Dermis blood vessel endothelial cell (primary cell): ENCODE data around the gene DGKG. TPM values are rescaled to one million over a fixed set of nuclear protein-coding genes. Genes with fewer than 3 reads are reported as not detected.

ENCODE experiments used
- DNase-seq: peaks from one replicate; pipeline ENCODE4 v3.0.0; 2010
- total RNA-seq: library from RNA; depleted of rRNA; stranded (reverse); fragments of >200 nt; gene quantifications from 2 replicates; pipeline ENCODE4 v1.2.3, GENCODE V29; 2014

Gene DGKG
- total RNA-seq, 1 donor from 2014 or later = under 0.01 TPM

DNA sequence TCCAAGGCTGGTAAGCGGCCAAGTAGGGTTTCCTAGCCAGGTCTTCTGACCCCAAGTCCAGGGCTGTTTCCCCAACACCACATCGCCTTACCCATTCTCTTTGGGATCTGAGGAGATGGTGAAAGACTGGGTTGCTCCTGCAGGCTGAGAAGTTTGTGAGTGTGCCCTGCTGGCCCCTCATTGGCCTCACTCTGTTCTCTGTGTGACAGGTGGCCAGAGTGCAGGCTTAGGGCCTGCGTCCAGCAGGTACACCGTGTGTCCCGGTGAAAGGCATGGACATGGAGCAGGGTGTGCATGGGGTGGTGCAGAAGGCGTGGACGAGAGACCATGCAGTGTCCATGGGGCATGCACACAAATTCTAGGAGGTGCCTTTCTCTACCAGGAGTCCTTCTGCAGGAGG is 91.3 kb downstream of the DGKG start:
- no peak for DNase-seq

DNA sequence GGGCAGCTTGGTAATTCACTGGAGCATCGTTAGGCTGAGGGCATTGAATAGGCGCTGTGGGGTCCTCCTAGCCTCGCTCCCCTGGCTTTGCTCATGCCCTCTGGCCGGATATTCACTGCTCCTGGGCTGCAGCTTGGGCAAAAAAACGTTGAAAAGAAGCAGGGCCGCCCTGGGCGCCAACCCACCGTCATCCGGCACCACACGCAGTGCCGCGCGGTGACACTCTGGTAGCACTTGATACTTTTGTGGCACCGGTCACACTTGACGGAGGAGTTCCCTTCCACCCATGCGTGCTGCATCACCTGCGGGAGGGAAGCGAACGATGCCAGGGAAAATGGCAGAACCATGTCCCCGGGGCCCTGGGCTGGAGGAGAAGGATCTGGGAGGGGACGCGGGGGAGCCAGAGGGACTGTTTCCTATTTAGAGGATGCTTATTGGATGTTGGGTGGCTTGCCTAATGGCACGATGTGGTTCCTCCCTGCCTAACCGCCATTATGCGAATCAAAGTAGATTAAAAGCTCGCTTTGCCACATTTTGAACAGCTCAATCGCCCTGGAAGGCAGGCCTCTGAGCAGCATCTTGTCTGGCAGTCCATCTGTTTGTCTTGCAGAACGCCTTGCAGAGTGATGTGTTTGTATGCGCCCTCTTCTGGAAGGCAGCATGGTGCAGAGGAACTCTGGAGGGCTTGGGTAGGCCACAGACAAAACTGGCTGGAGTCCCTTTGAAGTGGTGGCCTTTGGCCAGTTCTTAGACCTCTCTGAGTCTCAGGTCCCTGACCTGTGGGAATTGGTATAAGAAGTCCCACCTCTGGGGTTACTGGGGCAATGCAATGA is 93.2 kb downstream of the DGKG start:
- peak; percentile 35 for DNase-seq

DNA sequence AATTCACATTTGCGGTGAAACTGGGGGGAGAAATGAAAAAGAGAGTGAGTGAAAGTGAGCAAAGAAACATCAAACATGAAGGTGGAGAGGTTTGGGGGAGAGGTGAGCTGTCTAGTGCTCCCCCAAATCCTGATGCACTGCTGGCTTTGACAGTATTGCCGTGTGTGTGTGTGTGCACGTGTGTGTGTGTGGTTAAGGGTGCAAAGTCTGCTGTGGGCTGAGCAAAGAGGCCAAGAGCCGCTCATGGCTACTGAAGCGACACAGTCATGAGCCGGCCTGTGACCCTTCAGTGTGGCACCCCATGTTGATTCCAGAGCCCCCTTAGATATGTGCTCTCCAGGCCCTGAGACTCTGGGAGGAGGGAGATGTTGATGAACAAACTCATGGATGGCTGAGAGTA is 94.3 kb downstream of the DGKG start:
- DNase-seq = no peak

DNA sequence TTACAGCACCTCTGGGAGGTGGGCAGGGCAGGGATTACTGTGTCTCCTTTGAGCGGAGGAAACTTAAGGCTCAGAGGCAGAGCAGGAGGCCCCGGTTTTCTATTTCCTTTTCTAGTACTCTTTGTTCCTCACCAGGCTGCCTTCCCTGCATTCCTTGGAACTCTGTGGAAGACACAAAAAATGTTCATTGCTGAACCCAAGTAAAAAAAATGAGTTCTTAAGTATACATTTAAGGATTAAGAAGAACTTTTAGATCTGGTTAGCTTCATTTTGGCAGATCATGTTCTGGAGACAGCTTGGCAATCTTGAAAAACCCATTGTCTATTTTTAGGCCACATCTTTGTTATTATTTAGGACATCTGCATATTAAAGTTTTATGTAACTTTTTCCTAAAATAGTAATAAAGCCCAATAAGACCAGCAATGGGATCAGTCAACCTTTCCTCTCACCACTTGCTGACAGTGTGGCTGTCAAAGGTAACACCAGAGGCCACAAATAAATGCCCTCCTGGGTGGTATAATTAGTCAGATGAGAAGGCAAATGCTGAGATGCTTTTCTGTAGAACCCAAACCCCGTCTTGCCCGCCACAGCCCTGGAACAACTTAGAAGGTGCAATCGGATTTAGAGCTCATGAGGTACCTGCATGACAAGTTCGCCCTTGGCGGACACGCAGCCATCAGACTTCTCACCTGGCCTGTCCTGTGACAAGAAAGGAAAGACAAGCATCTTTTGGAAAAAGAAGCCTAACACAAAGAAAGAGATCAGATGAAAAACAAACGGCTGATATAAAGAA is 97.2 kb downstream of the DGKG start:
- no peak for DNase-seq

DNA sequence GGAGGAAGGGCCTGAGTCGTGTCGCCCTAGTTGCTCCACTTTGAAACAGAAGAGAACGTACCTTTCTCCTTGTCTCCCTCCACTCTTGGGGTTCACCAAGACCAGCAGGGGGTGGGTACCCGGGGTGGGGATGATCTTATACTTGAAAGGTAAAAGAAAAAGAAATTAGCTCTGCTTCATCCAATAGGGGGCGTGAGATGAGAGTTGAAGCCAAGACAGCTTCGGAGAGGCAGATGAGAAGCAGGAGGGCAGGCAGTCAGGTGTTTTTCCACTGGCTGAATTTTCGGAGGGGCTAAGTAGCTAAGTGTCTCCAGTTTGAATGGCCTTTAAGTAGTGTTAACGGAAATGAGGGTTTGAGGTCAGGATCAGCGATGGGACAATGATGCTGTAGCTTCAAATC is 100.4 kb downstream of the DGKG start:
- peak; percentile 18 for DNase-seq

DNA sequence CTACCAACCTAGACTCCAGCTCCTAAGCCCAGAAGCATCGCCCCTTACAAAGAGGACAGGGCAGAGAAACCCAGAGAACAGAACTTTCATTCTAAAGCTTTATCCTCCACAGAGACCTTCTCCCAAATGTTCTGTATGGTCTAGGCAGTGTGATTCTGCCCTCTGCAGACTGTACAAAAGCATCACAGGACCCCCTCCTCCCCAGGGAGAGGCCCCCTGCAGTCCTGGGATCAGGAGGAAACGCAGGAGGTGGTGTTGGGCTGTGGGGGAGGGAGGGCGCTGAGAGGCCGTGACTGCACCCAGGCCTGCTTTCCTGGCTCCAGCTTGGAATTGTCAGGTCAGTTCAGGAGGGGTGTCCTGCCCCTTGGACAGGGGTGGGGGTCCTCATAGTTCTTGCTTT is 101.3 kb downstream of the DGKG start:
- DNase-seq = no peak

DNA sequence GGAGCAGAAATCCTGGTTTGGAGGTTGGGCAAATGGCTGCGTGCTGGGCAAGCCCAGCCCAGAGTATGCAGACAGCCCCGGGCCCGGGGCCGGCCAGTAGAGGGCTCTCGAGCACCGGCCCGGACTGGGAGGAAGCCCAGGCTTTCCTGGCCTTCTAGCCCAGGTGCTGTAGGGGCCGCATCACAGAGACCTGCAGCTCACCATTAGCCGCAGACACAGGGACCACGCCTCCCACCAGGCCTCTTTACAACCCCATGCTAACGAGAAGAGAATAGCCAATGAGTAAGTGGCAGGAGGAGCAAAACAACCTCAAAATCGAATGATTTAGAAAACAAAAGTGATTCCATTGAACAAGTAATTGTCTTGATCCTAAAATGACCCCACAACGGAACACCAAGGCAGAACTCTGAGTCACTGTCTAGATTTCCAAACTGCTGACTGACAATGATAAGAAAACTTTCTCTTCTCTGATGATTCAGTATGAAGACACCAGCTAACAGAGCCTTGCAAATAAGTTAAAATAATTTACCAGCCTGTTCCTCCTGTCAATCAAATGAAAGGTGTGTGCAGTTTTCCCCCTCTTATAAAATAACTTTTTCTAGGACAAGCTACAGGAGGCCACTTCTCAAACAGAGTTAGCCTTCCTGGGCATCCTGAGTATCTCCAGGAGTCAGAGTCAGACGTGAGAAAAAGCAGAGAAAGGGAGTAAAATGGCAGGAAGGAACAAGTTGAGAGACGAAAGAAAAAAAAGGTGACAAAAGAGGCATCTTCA is 102.2 kb downstream of the DGKG start:
- DNase-seq = peak; percentile 77

DNA sequence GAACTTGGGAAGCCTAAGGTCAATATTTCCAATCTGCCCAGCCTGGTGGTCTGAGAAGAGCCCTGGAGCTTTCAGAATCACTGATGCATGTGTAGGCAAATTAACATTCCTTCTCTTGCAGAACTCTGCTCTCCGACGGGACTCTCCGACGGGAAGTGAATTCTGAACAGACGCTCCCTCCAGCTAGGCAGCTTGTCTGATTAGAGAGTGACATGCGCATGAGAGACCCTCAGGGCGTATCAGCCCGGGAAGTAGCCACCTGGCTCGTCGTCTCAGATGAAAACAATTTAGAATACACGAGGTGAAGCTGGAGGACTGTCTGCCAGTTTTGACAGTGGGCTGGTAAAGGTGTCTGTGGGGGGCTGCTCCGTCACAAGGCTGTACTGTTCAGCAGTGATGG is 103.1 kb downstream of the DGKG start:
- DNase-seq = no peak

DNA sequence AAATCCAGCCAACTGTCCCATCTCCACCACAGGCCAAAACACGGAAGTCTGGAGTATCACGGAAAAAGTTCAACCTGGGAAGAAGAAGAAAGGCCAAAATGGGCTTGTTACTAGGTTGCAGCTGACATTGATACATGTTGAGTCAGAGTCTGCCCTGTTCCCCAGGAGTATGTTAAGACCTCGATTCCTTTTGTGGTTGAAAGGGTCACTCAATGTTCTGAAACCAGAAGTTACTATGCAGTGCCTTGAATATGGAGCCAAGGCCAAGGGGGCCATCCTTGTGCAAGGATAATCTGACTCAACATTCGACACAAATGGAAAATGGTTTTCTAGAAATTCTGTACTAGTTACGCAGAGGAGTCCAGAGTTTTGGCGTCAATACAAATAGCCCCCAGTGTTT is 104.2 kb downstream of the DGKG start:
- no peak for DNase-seq

DNA sequence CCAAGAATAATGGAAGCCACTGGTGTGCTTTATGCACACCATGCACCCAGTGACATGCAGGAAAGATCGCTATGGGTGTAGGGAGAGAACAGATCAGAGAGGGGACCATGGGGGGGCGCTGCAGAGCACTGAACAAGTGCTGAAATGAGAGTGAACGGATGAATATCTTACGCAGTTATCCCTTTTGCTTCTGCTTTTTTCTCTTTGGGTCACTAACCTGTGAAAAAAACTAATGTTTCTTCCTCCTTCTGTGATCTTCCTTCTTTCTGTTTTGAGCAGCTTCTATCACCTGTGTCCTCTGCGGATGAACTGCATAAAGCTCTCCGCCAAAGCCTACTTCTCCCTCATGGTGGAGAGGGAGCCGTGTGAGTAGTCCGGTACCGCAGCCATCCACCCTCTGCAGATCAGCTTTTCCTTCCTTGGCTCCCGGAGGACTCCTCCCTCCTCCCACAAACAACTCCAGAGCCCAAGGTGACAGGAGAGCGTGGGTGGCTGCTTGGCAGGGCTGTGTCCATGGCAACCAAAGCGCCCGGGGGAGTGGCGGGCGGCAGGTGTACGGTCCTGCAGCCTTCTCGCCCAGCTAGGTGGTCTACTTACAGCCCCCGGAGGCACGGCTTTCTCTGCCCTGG is 106.2 kb downstream of the DGKG start:
- DNase-seq = no peak

DNA sequence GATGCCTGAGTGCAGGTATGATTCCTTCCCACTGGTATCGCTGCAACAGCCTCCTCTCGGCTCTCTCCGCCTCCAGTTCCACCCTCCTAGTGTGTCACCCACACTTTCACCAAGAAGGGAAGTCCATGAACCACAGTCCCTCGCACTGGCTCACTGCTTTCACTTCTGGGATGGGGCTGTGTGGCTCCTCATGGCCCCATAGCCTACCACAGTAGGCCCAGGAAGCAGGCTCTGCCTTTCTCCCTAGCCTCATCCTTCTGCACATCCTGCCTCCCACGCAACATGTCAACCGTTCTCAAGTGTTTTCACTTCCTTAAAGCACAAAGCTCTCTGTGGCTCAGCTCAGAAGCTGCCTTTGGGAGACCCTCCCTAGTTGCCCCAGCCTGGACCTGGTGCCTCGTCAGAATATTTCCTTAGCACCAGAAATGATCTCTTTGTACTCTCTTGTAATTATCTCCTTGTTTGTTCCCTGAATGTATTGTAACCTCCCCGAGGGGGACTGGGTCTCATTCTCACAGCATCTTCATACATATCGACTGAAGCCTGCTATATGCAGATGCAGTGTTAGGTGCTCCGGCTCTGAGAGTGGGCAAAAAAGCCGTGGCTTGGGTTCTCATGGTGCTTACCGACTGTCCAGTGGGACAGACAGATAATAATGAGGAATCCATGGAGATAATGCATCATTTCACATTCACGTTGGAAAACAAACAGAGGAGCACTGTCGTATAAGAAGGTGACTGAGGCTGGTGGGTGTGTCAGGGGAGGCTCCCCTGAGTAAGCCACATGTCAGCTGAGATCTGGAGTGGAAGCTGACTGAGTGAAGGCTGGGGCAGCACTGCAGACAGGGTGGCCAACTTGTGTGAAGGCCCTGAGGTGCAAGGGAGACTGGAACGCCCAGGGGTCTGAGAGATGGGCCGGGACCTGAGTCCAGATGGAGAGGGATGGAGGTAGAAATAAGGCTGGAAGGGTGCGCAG is 107.1 kb downstream of the DGKG start:
- no peak for DNase-seq

DNA sequence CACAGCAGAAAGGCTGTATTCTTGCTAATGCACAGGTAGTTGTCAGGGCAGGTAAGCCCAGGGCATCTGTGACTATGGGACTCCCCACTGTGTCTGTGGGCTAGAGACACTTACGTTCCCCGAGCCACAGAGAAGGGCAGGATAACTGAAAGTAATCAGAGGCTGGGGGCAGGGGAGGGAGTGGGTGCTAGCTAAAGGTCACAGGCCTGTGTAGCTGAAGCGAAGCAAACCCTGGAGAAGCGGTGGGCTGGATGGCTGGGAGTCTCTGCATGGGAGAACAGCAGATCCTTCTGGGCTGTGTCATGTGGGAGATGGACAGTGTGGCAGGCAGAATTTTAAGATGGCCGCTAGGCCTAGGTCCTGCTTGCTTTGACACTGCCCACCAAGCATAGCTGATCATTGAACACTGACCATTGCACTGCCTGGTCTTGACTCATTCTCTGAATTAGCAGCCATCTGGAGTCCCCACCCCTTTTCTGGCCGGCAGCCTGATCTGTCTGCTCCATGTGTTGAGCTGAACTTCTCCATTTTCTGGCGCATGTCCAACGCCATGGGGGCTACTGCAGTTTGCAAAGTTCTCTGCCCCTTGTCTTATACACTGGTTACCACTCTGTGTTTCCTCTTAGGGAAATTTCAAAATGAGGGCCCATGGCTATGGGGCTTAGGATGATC is 110.0 kb downstream of the DGKG start:
- DNase-seq = no peak

DNA sequence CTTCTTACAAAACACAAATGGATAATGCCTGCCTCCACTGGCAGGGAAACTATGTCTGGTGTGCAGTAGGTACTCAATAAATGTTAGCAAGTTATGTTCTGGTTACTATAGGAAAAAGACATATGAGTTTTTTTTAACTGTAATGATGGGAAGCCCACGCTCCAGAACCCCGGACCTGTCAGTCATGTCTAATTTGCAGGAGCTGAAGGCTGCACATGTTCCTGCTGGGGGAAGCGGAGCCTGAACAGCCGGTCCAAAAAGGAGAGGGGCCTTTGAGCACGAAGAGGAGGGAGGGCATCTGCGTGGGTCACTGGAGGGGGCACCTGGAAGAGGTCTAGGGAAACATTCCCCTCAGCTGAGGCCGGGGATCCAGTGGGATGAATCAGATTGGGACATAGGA is 113.2 kb downstream of the DGKG start:
- DNase-seq = no peak

DNA sequence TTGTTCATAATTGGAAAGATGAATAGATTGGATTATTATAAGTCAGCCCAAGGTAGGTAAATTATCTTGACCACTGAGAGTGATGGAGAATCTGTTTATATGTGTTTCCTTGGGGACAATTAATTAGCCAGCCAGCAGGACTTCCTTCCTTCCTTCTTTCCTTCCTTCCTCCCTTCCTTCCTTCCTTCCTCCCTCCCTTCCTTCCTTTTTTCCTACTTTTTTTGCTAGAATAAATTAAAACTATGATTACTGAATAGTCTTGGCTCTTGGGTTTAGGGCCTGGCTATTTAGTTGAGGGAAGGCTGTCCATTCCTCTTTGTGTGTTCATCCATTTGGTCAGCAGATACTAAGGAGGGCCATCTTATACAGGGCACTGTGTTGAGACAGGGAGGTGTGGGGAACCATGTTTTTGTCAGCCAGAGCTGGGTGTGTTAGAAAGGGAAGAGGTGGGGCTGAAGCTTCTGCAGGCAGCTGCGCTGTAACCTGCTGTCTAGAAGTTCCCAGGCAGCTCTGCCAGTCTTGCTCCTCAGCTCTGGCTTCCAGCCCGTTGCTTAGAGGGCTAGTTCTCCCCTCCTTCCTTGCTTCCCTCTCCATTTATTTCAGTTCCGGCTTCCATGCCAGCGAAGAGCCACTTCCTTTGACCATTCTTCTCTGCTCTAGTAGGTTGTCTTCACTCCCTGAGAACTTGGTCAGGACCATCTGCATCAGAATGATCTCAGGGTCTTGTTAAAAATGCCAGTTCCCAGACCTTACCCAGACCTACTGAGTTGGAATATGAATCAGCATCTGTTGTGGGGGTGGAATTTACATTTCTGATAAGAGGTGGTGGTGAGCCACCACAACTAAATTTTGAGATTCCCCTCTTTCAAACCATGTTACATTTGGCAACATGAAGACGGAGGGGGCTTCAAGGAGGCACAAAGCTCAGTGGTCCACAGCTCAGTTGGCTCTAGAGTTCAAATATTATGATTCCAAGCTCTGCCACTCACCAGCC is 113.9 kb downstream of the DGKG start:
- no peak for DNase-seq

DNA sequence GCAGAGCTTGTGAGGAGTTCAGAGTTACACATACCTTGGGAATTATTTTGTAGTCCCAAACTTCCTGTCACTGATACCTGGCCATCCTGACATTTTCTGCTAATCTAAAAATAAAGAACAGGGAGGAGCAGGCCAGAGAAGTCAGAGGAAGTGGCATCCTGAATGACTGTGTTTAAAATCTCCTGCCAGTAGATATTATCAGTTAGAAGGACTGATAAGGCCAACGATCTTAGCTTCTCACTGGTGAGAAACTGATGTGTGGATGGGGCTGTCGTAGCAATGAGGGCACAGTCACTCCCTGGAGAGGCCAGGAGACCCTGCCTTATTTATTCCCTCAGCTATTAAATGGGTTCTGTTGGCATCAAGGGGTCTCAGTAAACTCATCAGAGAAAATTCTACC is 115.1 kb downstream of the DGKG start:
- DNase-seq = no peak

DNA sequence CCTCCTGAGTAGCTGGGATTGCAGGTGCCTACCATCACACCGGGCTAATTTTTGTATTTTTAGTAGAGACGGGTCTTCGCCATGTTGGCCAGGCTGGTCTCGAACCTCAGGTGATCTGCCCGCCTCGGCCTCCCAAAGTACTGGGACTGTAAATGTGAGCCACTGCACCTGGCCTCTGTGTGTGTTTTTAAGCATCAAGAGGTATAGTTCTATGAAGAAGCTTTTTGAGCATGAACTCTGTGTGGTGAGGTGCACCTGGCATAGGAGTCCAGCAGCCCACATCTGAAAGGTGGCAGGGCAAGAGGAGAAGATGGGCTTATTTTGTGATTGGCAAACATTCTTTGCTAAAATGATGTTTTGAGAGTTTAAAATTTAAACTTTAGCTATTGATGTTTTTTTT is 118.0 kb downstream of the DGKG start:
- DNase-seq = no peak

DNA sequence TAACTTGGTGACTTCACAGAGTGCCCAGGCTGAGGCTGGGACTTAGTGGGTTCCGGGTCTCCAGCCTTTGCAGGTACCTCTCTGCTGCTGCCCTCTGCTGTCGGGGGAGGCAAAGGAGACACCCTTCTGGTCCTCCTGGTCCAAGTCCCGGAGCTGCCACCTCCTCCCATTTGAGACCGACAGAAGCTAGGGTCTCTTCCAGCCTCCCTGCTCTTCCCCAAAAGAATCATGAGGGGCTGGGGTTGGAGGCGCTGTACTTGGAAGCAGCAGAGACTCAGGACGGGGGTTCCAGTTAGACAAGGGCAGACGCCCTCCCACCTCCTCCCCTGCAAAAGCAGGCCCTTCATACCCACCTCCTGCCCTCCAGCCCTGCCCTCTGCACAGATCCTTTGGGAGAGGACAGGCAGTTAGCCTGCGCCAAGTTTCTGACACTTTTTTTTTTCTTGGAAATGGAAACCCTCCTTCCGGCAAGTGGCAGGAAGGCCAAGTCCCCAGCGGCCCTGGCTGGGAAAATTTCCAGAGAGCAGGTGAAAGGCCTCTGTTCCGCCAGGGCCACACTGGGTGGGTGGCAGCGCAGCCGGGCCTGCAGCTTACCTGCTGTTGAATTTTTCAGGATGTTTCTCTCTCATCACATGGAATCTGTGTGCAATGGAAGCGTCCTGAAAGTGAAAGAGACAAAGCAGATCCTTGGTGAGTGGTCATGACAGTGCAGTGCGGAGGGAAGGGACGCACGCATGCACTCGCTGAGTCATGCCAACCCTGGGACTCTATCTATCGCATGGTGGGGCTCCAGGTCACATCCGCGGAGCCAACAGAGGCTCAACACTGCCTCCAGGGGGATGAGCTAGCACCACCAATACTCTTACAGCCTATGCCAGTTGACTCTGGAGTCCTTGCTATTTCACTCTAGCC is 119.9 kb downstream of the DGKG start:
- peak; percentile 71 for DNase-seq

DNA sequence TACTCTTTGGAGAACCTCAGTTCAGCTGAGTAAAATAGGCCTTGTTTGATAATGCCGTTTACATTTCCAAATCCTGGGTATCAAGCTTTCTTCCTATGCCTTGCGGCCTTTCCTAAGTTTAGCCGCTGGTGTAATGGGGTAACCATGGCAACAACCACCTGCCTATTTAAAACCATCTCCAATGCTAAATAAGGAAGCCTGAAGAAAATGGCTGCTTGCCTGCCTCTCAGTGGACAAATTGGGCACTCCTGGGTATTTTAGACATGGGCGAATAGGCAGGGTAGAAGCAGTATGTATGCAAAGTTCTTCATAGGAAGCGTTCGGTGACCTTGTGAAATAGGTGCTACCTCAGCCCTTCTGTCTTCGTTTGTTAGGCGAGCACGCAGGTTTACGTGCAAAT is 122.7 kb downstream of the DGKG start:
- peak; percentile 24 for DNase-seq

DNA sequence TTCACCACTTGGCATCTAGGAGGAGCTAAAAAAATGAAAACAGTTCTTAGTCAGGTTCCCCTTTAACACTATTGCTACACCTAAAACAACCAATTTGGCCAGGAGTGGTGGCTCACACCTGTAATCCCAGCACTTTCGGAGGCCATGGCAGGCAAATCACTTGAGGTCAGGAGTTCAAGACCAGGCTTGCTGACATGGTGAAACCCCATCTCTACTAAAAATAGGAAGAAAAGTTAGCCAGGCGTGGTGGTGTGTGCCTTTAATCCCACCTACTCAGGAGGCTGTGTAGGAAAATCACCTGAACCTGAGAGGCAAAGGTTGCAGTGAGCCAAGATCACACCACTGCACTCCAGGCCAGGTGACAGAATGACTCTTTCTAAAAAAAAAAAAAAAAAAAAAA is 124.1 kb downstream of the DGKG start:
- no peak for DNase-seq
